Osteoblast (primary cell): ENCODE measurements around the gene AMBRA1. TPM values are rescaled to one million over a fixed set of nuclear protein-coding genes. Genes with fewer than 3 reads are reported as not detected.
A peak's percentile ranks its signal among the peaks of the same experiment; 100 is the strongest.

Experiments used
- DNase-seq: peaks from one replicate; pipeline ENCODE4 v3.0.0; 2011; ENCODE audit warnings: low spot score, mixed read lengths; ENCODE audit not compliant: insufficient read length; ENCODE audit errors: missing footprints
- H2AFZ ChIP-seq: 2 replicates; pipeline ENCODE4 v1.6.0; 2011; ENCODE audit warnings: mild to moderate bottlenecking, low read length
- H3K27ac ChIP-seq: 2 replicates; pipeline ENCODE4 v1.5.1; 2011; ENCODE audit warnings: mild to moderate bottlenecking, low read depth, low read length, moderate library complexity
- H3K27me3 ChIP-seq: 2 replicates; pipeline ENCODE4 v1.6.0; 2012; ENCODE audit warnings: mild to moderate bottlenecking, control low read depth, inconsistent platforms, low read length, moderate library complexity; ENCODE audit not compliant: insufficient read depth
- H3K36me3 ChIP-seq: 2 replicates; pipeline ENCODE4 v1.5.1; 2011; ENCODE audit warnings: mild to moderate bottlenecking, low read length, control low read depth, moderate library complexity; ENCODE audit not compliant: insufficient read depth
- H3K4me1 ChIP-seq: 2 replicates; pipeline ENCODE4 v1.5.1; 2011; ENCODE audit warnings: mild to moderate bottlenecking, low read length, control low read depth, moderate library complexity; ENCODE audit not compliant: insufficient read depth
- H3K4me2 ChIP-seq: 2 replicates; pipeline ENCODE4 v1.6.0; 2011; ENCODE audit warnings: mild to moderate bottlenecking, low read length; ENCODE audit not compliant: insufficient read depth
- H3K4me3 ChIP-seq: fragments of 200-600 bp; sonication (generic); 3 replicates; pipeline ENCODE4 v1.5.1; 2012; ENCODE audit warnings: mild to moderate bottlenecking, low read length, inconsistent platforms; ENCODE audit not compliant: insufficient read depth
- H3K79me2 ChIP-seq: 2 replicates; pipeline ENCODE4 v1.6.0; 2012; ENCODE audit warnings: mild to moderate bottlenecking, low read length, control low read depth, inconsistent platforms; ENCODE audit not compliant: insufficient read depth
- H3K9me3 ChIP-seq: 2 replicates; pipeline ENCODE4 v1.5.1; 2011; ENCODE audit warnings: low read depth, low read length, control low read depth
- H4K20me1 ChIP-seq: 2 replicates; pipeline ENCODE4 v1.6.0; 2012; ENCODE audit warnings: mild to moderate bottlenecking, low read length, control low read depth; ENCODE audit not compliant: insufficient read depth
- total RNA-seq: library from RNA; depleted of rRNA; stranded (reverse); fragments of >200 nt; gene quantifications from 2 replicates; pipeline ENCODE4 v1.2.3, GENCODE V29; 2012
- TF ChIP-seq, protein P1 (sequence below): IDR thresholded peaks from 2 replicates; pipeline ENCODE4 v1.5.1; 2011; ENCODE audit warnings: mild to moderate bottlenecking, low read depth, low read length, moderate library complexity; ENCODE audit errors: extremely low read depth

AMBRA1 gene
- total RNA-seq, 1 donor = 29.7 TPM

DNA sequence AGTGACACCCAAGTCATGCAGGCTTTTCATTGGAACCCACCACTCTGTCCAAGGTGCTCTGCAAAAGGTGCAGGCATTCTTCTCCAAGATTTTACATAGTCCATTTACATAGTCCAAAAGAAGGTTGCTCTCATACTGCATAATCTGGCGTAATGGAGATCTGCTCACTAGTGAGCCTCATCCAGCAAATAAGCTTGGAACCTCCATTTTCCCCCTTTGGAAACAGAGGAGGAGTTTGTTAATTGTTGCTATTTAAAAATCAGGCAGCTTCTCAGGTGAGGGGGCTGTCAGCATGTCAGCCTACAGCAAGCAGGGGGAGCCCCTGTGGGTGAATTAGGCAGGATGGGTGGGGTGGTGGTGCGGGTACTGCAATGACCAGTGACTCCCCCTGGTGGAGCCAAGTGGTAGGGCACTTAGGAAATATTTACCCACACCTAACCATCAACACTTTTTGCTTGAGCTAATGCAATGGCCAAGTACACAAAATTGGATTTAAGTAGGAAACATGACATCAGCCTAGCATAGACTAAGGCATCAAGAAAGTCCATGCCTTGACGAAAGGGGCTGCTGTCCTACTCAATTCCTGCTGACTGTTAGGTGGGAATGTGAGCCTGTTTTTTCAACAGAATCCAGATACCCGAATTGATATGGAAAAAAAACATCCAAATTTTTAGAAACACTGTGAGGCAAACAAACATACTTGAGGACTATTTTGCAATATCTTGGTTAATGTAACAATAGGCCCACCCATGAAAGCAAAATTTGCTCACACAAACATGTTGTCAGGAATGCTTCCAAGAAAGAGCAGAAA lies 64.5 kb downstream of the AMBRA1 start:
- Histone ChIP-seq H3K27me3 (no peaks in the 10 kb centered on the region), H2AFZ (no peak overlapping the region), H3K27ac (no peak overlapping the region), H3K4me1 (no peaks in the 10 kb centered on the region), H3K9me3 (no peaks in the 10 kb centered on the region), H3K36me3 (no peaks in the 10 kb centered on the region), H3K4me2 (no peak overlapping the region), H4K20me1 (peaks cover 64% of the 10 kb centered on the region), H3K79me2 (peaks cover 77% of the 10 kb centered on the region), H3K4me3 (no peak overlapping the region)
- TF ChIP-seq, protein P1, sequence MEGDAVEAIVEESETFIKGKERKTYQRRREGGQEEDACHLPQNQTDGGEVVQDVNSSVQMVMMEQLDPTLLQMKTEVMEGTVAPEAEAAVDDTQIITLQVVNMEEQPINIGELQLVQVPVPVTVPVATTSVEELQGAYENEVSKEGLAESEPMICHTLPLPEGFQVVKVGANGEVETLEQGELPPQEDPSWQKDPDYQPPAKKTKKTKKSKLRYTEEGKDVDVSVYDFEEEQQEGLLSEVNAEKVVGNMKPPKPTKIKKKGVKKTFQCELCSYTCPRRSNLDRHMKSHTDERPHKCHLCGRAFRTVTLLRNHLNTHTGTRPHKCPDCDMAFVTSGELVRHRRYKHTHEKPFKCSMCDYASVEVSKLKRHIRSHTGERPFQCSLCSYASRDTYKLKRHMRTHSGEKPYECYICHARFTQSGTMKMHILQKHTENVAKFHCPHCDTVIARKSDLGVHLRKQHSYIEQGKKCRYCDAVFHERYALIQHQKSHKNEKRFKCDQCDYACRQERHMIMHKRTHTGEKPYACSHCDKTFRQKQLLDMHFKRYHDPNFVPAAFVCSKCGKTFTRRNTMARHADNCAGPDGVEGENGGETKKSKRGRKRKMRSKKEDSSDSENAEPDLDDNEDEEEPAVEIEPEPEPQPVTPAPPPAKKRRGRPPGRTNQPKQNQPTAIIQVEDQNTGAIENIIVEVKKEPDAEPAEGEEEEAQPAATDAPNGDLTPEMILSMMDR = peak; percentile 93
- DNase-seq = peak; percentile 88

DNA sequence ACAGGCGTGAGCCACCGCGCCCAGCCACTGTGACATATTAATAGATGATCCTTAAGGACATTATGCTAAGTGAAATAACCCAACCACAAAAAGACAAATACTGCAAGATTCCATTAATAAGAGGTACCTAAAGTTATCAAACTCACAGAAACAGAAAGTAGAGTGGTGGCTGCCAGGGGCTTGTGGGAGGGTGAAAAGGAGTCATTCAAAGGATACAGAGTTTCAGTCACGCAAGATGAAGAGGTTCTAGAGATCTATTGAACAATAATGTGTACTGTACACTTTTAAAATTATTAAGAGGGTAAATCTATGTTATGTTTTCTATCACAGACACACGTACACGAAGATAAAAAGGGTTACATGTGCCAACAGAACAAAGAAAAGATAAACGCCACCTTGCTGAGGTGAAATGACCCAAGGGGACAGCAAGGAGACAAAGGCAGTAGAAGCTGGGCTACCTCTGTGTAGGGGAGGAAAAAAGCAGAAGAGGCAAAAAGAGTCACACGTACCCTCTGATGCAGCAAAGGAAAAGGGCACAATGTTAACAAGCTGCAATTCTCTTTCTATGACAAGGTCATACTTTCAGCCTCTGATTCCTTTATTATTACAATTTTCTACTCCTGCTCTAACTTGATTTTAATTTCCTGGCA lies 65.3 kb downstream of the AMBRA1 start:
- H3K36me3 ChIP-seq = no peaks in the 10 kb centered on the region
- H3K79me2 ChIP-seq = peaks cover 76% of the 10 kb centered on the region
- H2AFZ ChIP-seq = no peak overlapping the region
- H3K4me3 ChIP-seq = no peak overlapping the region
- H3K4me1 ChIP-seq = no peaks in the 10 kb centered on the region
- no peak for DNase-seq
- no peaks in the 10 kb centered on the region for H3K9me3 ChIP-seq
- TF ChIP-seq, protein P1 = no peak
- H4K20me1 ChIP-seq = peaks cover 62% of the 10 kb centered on the region
- no peaks in the 10 kb centered on the region for H3K27me3 ChIP-seq
- H3K27ac ChIP-seq = no peak overlapping the region
- no peak overlapping the region for H3K4me2 ChIP-seq

DNA sequence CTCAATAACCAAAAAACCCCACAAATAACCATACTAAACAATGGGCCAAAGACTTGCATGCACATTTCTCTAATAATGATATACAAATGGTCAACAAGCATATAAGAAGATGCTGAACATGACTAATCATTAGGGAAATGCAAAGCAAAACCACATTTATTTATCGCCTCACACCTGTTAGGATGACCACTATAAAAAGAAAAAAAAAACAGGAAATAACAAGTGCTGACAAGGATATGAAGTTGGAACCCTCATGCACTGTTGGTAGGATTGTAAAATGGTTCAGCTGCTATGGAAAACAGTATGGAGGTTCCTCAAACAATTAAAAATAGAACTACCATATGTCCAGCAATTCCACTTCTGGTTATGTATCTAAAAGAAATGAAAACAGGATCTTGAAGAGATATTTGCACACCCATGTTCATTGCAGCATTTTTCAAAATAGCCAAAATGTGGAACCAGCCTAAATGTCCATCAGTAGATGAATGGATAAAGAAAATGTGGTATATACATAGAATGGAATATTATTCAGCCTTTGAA lies 66.2 kb downstream of the AMBRA1 start:
- H3K36me3 ChIP-seq = no peaks in the 10 kb centered on the region
- H3K4me1 ChIP-seq = no peaks in the 10 kb centered on the region
- H2AFZ ChIP-seq = no peak overlapping the region
- no peak overlapping the region for H3K27ac ChIP-seq
- H3K27me3 ChIP-seq = no peaks in the 10 kb centered on the region
- DNase-seq = no peak
- no peak overlapping the region for H3K4me2 ChIP-seq
- peaks cover 66% of the 10 kb centered on the region for H4K20me1 ChIP-seq
- H3K9me3 ChIP-seq = no peaks in the 10 kb centered on the region
- TF ChIP-seq, protein P1 = no peak
- no peak overlapping the region for H3K4me3 ChIP-seq
- peaks cover 79% of the 10 kb centered on the region for H3K79me2 ChIP-seq
